ENCODE data around the gene EPG5. TPM values are rescaled to one million over a fixed set of nuclear protein-coding genes. Genes with fewer than 3 reads are reported as not detected.

EPG5 gene
- total RNA-seq, 4 donors from 2014 or later = 20.4 to 34.3 (median 28.2) TPM

DNA sequence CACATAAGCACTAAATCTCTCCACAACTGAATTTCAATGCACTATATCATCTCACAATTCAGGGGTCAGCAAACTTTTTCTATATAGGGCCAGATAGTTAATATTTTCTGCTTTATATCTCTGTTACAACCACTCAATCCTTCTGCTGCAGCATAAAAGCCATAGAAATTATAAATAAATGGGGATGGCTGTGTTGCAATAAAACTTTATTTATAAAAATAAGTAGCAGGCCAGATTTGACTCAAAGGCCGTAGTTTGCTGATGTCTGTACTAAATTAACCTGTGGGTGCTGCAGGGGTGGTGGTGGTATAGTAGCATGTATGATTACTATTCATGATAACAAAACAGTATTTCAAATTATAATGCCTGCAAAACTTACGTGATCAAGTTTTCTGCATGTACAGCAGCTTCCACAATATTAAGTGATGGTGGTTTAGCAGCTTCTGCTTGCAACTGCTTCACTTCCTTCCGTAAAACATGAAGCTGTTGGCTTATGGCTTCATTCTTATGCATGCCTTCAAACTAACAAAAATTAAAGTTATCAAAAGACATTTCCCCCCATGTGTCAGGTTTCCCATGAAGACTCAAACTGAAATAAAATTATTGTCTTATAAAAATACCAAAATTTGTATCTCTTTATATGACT is 77.6 kb downstream of the EPG5 start:
- 88% methylated on average over 3 of the region's 3 CpGs for WGBS
- intact Hi-C loops (cut with DNase I) = no loop called here
- TF ChIP-seq, protein P1, sequence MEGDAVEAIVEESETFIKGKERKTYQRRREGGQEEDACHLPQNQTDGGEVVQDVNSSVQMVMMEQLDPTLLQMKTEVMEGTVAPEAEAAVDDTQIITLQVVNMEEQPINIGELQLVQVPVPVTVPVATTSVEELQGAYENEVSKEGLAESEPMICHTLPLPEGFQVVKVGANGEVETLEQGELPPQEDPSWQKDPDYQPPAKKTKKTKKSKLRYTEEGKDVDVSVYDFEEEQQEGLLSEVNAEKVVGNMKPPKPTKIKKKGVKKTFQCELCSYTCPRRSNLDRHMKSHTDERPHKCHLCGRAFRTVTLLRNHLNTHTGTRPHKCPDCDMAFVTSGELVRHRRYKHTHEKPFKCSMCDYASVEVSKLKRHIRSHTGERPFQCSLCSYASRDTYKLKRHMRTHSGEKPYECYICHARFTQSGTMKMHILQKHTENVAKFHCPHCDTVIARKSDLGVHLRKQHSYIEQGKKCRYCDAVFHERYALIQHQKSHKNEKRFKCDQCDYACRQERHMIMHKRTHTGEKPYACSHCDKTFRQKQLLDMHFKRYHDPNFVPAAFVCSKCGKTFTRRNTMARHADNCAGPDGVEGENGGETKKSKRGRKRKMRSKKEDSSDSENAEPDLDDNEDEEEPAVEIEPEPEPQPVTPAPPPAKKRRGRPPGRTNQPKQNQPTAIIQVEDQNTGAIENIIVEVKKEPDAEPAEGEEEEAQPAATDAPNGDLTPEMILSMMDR (IDR thresholded peaks at IDR 0.05) = no peak
- TF ChIP-seq EP300 (IDR thresholded peaks at IDR 0.05) = no peak
- TF ChIP-seq POLR2AphosphoS5 (IDR thresholded peaks at IDR 0.05) = no peak
- no peak for TF ChIP-seq POLR2A (IDR thresholded peaks at IDR 0.05; ENCODE audit: low read depth)
- Histone ChIP-seq H3K27ac (replicated peaks in 1 of 4) (no peak overlapping the region), H3K27me3 (no peaks in the 10 kb centered on the region), H3K4me3 (no peak overlapping the region), H3K4me1 (peaks cover 0 to 19% (median 0%) of the 10 kb centered on the region in 4 donors), H3K36me3 (peaks cover 11 to 72% (median 45%) of the 10 kb centered on the region in 4 donors), H3K9me3 (no peaks in the 10 kb centered on the region)
- DNase-seq (ENCODE audit: extremely low spot score) = no peak

DNA sequence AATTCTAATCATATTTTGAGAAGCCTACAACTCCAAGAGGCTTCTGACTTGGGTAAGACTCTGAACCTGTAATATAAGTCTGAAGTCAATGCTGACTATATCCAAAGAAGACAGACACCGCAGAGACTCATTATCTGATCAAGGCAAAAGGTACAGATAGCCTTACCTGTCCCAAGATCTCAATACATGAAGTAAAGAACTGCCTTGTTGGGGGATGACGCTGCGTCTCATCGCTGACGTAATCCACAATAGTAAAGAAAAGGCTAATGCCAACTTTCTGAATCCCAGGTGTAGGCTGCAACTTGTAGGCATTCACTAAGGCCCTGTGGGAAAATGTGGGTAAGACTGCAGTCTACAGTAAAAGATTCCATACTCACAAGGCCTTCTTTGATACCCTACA is 79.5 kb downstream of the EPG5 start:
- H3K27ac ChIP-seq (replicated peaks in 1 of 4) = no peak overlapping the region
- WGBS = 98% methylated on average over 5 of the region's 5 CpGs
- intact Hi-C loops (cut with DNase I) = no loop called here
- no peak for DNase-seq (ENCODE audit: extremely low spot score)
- H3K36me3 ChIP-seq = peaks cover 11 to 76% (median 50%) of the 10 kb centered on the region in 4 donors
- TF ChIP-seq EP300 (IDR thresholded peaks at IDR 0.05) = no peak
- TF ChIP-seq, protein P1 (IDR thresholded peaks at IDR 0.05) = no peak
- TF ChIP-seq POLR2AphosphoS5 (IDR thresholded peaks at IDR 0.05) = no peak
- no peak for TF ChIP-seq POLR2A (IDR thresholded peaks at IDR 0.05; ENCODE audit: low read depth)
- H3K4me1 ChIP-seq = peaks cover 0 to 11% (median 0%) of the 10 kb centered on the region in 4 donors
- H3K27me3 ChIP-seq = no peaks in the 10 kb centered on the region
- no peaks in the 10 kb centered on the region for H3K9me3 ChIP-seq
- no peak overlapping the region for H3K4me3 ChIP-seq

DNA sequence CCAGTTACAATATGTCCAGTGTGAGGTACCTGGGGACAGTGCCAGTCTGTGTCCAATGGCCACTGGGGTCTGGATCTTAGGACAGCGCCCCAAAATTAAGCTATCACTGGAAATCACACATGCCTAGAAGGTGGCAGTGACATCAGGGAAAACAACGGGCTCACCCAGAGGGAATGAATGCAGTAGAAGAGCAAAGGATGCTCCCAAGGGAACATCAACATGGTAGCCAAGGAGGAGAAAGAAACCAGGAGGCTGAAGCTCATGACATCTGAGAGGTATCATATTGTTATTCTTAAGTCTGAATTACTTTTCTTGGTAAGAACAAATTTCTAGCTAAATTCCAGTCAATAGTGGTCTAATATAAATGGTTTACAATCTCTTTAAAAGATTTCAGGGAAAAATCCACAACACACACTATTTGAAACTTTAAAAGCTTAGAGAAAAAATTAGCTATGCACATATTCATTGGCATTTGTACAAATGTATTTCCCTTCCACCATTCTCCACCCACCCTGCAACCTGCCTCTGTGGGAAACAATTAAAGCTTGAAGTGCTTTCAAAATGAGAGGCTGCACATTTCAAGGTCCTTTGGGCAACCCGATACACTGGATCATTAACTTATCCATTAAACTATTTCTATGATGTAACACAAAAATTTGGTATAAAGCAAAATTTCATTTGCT is 86.1 kb downstream of the EPG5 start:
- peaks cover 0 to 10% (median 7%) of the 10 kb centered on the region in 4 donors for H3K4me1 ChIP-seq
- no peak overlapping the region for H3K4me3 ChIP-seq
- TF ChIP-seq POLR2AphosphoS5 (IDR thresholded peaks at IDR 0.05) (no peak), EP300 (IDR thresholded peaks at IDR 0.05) (no peak), POLR2A (IDR thresholded peaks at IDR 0.05; ENCODE audit: low read depth) (no peak)
- TF ChIP-seq, protein P1 (IDR thresholded peaks at IDR 0.05) = no peak
- WGBS = 97% methylated on average over 3 of the region's 3 CpGs
- intact Hi-C loops (cut with DNase I) = loop anchor here (2.0 to 5.0 kb wide), 2 partner anchors 190 to 259 kb away; no protein-coding TSS in a partner anchor
- H3K27me3 ChIP-seq = no peaks in the 10 kb centered on the region
- H3K36me3 ChIP-seq = peaks cover 14 to 81% (median 50%) of the 10 kb centered on the region in 4 donors
- no peak overlapping the region for H3K27ac ChIP-seq (replicated peaks in 1 of 4)
- no peaks in the 10 kb centered on the region for H3K9me3 ChIP-seq
- DNase-seq (ENCODE audit: extremely low spot score) = no peak

DNA sequence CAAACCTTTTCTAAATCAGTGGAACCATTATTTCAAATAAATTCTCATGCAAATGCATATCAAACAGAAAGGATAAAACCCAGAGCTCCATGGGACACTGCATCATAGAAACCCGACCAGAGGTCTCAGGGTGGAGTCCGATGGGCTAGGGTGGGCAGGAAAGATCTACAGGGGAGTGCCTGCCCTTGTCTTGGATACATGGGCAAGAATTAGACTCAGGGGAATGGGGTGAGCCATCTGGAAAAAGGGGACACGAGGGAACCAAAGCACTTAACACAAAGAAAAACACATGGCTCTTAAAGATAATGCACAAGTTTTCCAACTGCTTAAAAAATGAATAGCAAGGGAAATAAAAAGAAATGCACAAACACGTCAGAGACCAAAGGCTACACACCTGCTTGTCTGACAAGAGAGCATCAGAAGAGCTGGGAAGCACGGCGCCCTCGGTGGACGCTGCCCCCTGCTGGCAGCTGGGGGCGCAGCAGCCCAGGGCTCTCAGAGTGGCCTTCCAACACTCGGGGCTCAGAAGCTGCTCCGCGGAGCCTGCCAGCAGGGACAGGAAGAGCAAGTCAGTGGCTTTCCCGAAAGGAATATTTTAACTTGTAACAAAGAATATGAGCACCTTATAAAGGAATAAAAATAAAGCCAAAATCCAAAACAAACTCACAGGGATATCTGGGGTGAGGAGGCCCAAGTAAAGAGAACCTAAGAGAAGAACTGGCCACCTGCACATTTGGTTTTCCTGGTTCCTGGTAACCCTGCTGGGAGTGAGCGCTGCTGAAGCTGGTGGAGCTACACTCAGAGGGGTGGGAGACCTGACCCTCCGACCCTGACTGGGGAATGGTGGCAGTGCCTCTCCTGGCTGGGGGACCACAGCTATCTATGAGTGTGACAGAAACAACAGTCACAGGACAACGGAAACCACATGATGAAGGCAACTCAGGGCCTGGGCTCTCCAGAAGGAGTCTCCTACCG is 87.2 kb downstream of the EPG5 start:
- Histone ChIP-seq H3K36me3 (peaks cover 21 to 86% (median 57%) of the 10 kb centered on the region in 4 donors), H3K4me3 (no peak overlapping the region), H3K27ac (replicated peaks in 1 of 4) (no peak overlapping the region), H3K27me3 (no peaks in the 10 kb centered on the region), H3K4me1 (peaks cover 0 to 10% (median 7%) of the 10 kb centered on the region in 4 donors), H3K9me3 (no peaks in the 10 kb centered on the region)
- no peak for DNase-seq (ENCODE audit: extremely low spot score)
- 39% methylated on average over 17 of the region's 17 CpGs for WGBS
- no peak for TF ChIP-seq POLR2A (IDR thresholded peaks at IDR 0.05; ENCODE audit: low read depth)
- TF ChIP-seq, protein P1 (IDR thresholded peaks at IDR 0.05) = peak in 2 of 3 experiments; percentile 96 to 98
- intact Hi-C loops (cut with DNase I) = loop anchor here (2.0 to 5.0 kb wide), 3 partner anchors 189 to 258 kb away; no protein-coding TSS in a partner anchor

All from esophagus muscularis mucosa (tissue), 4 donors.